GM23248 (cell line): ENCODE measurements around the gene PHACTR3.

Source experiments
- EZH2 ChIP-seq: fragments of 200-600 bp; sonication (generic); IDR thresholded peaks from 2 replicates; pipeline ENCODE4 v1.6.1; 2018; ENCODE audit warnings: antibody characterized with exemption, mild to moderate bottlenecking; ENCODE audit not compliant: insufficient read depth, poor library complexity, severe bottlenecking
- EZH2phosphoT487 ChIP-seq: fragments of 200-600 bp; sonication (generic); IDR thresholded peaks from 2 replicates; pipeline ENCODE4 v1.6.1; 2018; ENCODE audit warnings: antibody characterized with exemption, moderate library complexity, mild to moderate bottlenecking, low read depth; ENCODE audit not compliant: insufficient read depth

GRCh38 chr20:59829054-59829785 lies 224.9 kb downstream of the PHACTR3 start:
- no peak for TF ChIP-seq EZH2
- no peak for TF ChIP-seq EZH2phosphoT487
